Effector CD8-positive, alpha-beta T cell (primary cell): ENCODE data around the gene ETV6.

Source experiments
- DNase-seq: peaks from one replicate; lab custom pipeline; 2025; lab: John Stamatoyannopoulos, UW

ETV6 gene

GRCh38 chr12:11645391-11645790 lies 4.1 kb upstream of the ETV6 start:
- DNase-seq = no peak

GRCh38 chr12:11648514-11649412 lies 711 bp upstream of the ETV6 start:
- peak; percentile 42 for DNase-seq

GRCh38 chr12:11650286-11651281 lies 1.1 kb downstream of the ETV6 start:
- no peak for DNase-seq

DNA sequence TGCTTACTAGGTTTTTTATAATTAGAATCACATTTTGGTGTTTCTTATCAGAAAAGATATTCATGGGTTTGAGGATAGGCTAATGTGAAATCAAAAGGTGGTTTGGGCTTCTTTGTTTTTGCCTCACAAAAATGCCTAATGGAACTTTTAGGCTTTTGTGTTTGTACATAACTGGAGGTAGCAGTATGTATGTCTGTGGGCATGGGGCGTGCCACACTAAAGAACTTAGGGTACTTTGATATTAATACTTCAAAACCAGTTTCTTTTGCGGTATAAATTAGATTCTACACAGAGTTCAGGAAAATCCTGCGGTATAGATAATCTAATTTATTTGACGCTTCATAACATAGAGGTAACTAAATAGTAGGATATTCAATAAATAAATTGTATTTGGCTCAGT lies 1.9 kb downstream of the ETV6 start:
- no peak for DNase-seq

GRCh38 chr12:11651785-11652184 lies 2.3 kb downstream of the ETV6 start:
- DNase-seq = no peak

- DNase-seq = no peak
Measured at GRCh38 chr12:11652351-11653040, 3.0 kb downstream of the ETV6 start.

DNA sequence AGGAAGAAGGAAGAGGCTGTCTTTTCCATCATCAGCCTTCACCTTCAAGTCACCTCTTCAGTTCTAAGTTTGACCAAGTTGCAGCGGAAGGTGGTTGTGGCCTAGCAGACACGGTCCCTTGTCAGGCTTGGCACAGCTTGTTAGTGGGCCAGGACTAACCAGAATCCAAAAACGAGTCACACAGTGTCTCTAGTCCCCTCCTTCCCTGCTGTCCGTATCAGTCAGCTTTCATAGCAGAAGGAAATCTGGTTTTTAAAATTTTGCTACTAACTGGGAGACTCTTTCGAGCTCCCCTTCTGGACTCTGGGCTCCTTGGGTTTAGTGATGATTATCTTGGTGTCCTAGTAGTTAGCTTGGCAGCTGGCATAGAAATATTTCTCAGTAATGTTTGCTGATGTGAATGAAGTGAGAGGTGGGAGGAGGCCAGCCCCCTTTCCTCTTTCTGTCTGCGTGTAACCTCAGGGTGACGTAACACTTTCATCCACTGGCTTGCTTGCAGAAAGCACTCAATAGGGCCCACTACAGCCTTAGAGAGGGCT lies 3.8 kb downstream of the ETV6 start:
- no peak for DNase-seq

- DNase-seq = no peak
Measured at GRCh38 chr12:11654338-11654737, 4.9 kb downstream of the ETV6 start.

- no peak for DNase-seq
Measured at GRCh38 chr12:11654802-11655201, 5.3 kb downstream of the ETV6 start.

- no peak for DNase-seq
Measured at GRCh38 chr12:11655842-11656241, 6.4 kb downstream of the ETV6 start.

- no peak for DNase-seq
Measured at GRCh38 chr12:11656550-11656949, 7.1 kb downstream of the ETV6 start.

- no peak for DNase-seq
Measured at GRCh38 chr12:11657511-11657910, 8.0 kb downstream of the ETV6 start.

DNA sequence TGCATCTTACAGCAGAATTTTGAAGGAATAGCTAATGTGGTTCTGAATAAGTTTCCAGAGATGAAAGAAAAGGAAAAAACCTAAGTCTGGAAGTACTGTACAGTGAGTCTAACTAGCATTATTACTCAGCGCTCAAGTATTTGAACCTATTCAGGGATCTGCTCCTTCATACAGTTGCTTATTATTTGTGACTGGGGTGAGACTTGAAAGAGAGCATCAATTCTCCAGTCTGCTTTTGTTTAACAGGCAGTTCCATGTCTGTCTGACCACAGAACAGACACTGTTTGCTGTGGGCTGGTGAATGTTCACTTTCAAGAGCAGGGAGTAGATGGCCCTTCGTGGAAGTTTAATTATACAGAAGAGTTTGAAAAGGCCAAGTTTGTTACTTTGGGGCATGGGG lies 9.3 kb downstream of the ETV6 start:
- no peak for DNase-seq

GRCh38 chr12:11660624-11661023 lies 11.2 kb downstream of the ETV6 start:
- no peak for DNase-seq

DNA sequence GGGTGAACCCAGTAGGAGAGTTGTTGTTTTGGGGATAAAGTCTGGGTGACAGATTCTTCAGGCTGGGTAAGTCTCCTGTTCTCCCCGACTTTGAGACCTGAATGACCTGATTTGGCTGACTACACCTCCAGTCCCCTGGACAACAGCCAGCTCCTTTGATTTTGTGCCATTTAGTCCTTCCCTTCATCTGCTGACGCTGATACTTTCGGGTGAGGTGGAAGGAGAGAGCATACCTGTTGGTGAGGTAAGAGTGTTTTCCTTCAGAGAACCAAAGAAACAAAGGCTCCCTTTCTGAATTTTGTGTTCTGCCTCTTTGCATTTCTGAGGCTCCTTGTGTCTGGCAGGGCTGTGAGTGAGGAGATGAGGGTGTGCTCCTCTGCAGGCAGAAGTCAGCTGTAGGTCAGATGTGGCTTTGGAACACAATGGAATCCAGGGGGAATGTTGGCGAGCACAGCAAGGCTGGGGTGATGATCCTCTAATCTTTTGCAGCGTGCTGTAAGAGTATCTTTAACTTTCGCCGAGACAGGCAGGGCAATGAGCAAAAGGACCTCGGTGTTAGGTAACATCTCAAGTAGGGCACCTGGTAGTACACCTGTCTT lies 12.1 kb downstream of the ETV6 start:
- no peak for DNase-seq

DNA sequence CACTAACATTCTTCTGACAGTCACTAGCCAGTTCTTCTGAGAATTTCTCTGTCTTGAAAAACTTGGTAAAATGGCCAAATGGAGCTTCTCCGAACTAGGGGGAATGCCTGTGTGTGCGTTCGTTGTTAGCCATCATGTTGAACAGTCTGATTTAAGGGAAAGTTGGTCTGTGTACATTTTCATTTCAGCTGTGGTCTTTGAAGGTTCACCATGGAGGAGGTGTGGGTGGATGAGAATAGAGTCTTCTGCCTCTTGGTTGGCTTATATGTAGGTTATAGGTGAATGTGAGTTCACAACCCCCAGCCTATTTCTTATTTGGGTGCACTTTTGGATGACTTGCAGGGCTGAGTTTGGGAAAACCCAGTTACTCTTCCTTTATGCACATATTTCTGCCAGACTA lies 12.9 kb downstream of the ETV6 start:
- DNase-seq = no peak

DNA sequence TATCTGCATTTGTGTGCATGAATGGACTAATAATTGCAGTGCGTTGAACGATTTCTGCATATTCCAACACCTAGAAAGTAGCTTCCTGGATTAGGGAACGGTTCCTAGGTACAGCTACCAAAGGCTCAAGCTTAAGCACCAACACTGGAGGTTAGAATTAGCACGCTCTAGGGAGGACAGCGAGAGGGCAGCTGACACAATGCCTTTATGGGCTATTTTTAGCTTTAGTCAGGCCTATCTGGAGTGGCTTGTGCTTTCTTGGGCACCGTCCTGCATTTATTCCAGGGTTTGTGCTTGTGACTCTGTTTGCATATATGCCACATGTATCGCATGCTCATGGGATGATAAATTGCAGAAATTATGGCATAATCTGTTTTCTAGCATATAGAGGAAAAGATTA lies 13.7 kb downstream of the ETV6 start:
- no peak for DNase-seq

GRCh38 chr12:11664101-11664500 lies 14.6 kb downstream of the ETV6 start:
- DNase-seq = no peak

DNA sequence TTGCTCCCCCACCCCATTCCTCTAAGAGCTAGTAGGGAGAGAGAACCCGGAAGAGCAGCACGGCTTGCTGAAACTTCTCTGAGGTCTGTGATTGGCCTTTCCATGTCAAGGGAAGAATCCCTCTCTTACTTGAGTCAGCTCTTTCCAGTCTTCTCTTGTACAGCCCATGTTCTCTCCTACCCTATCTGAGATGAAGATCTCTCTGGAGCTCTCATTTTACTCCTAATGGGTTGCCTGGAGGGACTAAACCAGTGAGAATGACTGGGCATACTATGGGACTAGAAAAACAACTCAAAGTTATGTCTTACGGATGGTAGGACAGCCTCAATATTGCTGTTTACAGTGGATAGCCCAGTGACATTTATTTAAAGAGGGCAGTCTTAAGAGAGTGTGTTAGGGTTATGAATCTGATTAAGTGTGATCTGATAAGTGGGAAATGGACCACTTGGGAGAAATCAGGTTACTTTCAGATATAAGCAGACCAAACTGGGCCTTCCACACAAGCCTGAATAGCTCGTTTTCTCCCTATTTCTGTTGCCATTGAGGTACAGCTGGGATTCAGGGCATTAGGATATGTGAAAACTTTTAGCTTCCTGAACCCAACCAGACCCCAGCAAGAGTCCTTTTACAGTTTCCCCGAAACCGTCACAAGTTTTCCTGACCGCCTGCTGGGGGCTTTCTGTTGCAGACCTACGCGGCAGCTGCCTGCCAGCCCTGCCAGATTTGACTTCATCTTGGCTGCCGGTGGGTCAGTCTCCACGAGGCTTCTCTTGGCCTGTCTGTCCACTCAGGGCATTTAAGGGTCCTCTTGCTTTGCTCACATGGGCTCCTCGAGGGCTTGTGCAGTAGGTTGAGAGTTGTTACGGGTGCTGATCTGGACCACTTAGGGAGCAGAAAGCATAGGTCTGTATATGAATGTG lies 16.9 kb downstream of the ETV6 start:
- no peak for DNase-seq

- no peak for DNase-seq
Measured at GRCh38 chr12:11667171-11667570, 17.7 kb downstream of the ETV6 start.
